HuH-7.5 (cell line): ENCODE data around the gene ELMO2.
A peak's percentile ranks its signal among the peaks of the same experiment; 100 is the strongest.

Source experiments
- DNase-seq: peaks from one replicate; pipeline ENCODE4 v3.0.0; 2011; ENCODE audit warnings: low spot score

Gene ELMO2, protein sequence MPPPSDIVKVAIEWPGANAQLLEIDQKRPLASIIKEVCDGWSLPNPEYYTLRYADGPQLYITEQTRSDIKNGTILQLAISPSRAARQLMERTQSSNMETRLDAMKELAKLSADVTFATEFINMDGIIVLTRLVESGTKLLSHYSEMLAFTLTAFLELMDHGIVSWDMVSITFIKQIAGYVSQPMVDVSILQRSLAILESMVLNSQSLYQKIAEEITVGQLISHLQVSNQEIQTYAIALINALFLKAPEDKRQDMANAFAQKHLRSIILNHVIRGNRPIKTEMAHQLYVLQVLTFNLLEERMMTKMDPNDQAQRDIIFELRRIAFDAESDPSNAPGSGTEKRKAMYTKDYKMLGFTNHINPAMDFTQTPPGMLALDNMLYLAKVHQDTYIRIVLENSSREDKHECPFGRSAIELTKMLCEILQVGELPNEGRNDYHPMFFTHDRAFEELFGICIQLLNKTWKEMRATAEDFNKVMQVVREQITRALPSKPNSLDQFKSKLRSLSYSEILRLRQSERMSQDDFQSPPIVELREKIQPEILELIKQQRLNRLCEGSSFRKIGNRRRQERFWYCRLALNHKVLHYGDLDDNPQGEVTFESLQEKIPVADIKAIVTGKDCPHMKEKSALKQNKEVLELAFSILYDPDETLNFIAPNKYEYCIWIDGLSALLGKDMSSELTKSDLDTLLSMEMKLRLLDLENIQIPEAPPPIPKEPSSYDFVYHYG

DNA sequence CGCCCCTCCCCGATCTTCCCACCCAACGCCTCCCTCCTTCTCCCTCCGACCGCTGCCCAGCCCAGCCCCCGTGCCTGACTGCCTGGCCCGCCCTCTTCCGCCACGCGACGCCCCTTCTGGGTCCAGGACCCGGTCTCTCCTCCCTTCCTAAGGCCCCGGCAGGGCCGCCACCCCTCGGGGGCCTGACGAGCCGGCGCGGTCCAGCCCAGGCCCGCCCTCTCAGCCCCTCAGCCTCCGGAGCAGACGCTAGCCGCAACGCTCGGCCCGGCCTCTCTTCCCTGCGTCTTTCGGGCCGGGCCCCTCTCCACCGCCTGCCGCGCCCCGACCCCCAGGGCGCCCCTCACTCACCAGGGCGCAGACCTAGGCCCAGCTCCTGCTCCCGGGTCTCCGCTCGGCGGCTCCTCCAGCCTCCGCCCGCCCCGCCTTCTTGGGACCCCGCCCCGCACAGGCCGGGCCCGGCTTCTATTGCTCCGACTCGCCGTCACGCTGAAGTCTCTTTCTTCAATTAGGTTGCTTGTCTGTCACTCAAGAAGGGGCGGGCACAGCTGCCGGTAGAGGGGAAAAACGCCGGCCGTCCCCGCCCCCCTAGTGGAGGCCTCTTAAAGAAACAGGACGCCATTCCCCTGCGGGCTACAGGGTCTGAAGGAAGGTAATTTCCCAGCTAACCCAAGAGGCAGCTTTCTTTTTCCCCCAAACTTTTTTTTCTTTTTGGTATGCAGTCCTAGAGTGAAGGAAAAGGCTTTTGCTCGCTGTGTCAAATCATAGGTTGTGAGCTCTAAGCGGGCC, at the start of gene ELMO2:
TSS of gene ELMO2 (minus strand) at position 416 of the 786 bp plus-strand sequence. CDS start 12,133 bp downstream, outside the sequence.
- peak; percentile 91 for DNase-seq

DNA sequence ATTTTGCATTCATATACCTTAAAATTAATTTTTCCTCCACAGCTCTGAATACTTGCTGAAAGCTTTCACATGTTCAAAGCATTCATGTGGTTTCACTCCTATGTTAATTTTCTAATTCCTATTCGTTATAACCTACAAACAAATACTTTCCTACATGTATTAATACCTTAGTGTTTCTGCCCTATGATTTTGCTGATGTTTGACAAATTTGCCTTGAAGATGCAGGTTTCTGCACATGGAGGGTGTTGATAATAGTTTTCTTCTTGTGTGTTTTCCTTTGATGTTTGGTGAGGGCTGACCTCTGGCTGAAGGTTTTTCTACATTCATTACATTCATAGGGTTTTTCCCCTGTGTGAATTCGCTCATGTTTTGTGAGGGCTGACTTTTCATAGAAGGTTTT, 49.3 kb upstream of the ELMO2 start:
- DNase-seq = no peak

DNA sequence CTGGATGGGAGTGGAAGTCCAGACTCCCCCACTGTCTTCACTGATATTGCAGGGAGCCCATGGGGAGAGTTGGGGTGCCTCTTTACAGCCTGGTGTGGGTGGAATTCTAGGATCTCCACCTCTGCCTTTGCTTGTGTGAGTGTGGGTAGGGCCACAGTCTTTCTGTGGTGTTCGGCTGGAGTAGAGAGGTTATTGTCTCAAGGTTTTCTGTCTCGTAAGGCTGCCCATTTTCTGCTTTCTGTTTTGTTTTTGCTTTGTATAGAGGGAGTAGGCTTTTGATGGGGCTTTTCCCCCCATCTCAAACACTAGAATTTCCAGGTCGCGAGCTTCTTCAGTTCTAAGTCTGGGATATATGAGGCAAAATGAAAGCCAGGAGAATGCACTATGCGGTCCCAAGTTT, 40.4 kb upstream of the ELMO2 start:
- DNase-seq = no peak

DNA sequence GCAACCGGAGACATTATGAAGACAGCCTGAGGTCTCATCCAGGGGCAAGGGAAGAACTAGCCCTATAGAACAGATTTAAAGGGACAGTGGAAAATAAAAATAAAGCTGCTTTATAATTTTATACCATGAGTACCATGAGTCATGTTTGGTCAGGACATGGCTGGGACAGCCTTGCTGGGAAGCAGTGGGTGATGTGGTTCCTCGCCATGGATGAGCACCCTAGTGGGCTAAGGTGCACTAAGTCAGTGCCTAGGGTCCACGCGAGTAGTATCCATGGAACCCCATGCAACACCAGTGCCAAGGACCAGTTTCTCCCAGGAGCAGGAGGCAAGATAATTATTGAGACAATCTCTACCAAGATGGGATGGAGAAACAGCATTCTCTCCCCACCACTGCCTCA, 33.4 kb upstream of the ELMO2 start:
- DNase-seq = no peak

DNA sequence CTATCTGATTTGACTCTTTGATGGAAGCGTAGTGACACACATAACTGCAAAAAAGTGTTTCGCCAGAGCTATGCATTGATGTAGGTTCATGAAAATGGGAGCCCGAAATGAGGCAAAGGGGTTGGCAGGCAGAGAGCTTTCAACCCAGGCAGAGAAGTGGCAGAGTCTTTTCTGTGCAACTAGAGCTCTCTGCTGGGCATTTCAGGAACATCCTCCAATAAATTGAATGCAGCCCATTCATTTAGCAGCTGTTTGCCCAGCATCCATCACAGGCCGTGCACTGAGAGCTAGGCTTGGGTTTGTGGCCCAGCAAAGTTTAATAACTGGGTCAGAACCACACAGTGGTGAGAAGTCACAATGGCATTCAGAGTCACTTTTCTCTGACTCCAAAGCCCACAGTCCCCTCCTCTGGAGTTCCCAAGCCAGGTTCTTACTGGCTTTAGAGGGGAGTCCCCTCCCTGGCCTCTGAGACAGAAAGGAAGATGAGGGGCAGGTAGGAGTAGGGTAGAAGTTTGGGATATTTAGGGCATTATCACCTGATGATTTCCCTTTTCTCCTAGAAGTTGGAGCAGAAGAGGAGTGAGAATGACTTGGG, 31.8 kb upstream of the ELMO2 start:
- DNase-seq = peak; percentile 35

DNA sequence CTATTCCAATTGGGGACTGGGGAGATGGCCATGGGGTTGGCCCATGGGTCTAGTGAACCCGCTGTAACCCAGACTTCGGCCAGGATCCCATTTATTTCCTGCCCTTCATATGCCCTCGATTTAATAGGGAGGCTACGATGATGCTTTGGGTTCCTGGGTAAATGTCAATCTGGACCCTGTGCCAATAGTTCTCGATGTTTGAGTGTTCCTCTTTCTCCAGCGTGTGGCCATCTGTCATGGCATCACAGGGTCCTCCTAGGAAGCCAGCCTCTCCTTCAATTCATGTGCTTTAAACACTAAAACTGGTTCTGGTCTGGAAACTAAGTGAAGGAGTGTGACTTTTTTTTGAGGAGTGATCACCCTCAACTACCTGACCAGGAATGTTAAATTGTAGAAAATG, 28.7 kb upstream of the ELMO2 start:
- no peak for DNase-seq

DNA sequence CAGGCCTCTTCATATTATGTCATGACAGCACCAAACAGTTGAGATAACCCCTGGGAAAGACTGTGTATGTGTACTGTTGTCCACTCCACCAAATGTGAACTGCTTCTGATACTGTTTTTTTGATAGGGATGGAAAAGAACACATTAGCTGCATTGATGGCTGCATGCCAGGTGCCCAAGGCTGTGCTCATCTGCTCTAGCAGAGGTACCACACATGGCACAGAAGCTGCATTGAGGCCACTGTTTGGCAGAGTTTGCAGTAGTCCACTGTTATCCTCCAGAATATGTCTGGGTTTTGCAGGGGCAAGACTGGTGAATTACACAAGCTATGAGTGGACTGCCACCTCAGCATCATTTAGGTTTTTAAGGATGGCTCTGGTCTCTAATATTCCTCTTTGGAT, 28.2 kb upstream of the ELMO2 start:
- DNase-seq = no peak

DNA sequence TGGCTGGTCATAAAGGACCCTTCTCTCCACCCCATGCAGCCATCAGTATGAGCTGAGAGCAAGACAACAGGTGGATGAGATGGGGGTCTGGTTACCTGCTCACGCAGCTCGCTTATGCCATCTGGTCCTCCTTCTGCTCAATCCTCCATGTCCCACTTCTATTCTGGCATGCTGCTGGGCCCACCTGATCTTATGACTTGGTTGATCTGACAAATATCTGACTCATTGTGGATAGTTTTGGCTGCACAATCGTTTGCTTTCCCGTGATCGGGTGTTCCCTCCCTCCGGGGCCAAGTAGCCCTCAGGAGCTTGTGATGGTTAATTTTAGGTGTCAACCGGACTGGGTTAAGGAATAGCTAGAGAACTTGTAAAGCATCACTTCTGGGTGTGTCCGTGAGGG, 26.6 kb upstream of the ELMO2 start:
- DNase-seq = no peak

DNA sequence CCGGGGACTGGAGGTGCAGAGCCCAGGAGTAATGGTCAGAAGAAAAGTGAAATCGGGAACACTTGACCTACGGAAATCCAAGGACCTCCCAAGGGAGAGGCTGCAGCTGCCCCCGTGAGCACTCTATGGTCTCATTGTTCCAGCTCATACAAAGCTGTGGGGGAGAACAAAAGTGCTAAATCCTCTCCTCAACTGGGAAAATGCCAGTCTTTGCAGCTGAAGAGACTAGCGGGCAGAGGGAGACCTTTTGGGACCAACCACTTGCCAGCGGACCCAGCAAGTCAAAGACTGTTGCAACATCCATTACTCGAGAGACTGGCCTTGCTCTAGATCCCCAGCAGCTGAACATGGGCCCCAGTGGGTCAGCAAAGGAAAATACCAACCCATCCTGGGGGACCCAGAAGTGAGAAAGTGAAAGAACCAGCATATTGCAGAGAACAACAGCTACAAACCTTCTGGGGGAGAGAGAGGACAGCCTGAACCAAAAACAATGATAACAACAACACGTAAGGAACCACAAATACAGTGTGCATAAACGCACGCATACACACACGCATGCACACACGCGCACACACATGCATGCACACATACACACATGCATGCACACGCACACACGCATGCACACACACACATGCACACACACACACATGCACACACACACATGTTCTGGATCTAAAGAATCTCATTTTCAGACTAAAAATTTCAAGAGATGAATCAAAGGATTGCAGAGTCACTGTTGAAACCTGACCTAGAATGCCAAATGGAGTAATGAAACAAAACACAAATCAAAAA, 24.7 kb upstream of the ELMO2 start:
- no peak for DNase-seq

DNA sequence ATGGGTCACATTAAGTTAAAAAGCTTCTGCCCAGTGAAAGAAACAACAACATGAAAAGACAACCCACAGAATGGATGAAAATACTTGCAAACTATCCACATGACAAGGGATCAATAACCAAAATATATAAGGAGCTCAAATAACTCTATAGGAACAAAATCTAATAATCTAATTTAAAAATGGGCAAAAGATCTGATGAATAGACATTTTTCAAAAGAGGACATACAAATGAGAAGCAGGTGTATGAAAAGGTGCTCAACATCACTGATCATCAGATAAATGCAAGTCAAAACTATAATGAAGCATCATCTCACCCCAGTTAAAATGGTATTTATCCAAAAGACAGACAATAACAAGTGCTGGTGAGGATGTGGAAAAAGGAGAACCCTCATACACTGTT, 21.0 kb upstream of the ELMO2 start:
- no peak for DNase-seq

DNA sequence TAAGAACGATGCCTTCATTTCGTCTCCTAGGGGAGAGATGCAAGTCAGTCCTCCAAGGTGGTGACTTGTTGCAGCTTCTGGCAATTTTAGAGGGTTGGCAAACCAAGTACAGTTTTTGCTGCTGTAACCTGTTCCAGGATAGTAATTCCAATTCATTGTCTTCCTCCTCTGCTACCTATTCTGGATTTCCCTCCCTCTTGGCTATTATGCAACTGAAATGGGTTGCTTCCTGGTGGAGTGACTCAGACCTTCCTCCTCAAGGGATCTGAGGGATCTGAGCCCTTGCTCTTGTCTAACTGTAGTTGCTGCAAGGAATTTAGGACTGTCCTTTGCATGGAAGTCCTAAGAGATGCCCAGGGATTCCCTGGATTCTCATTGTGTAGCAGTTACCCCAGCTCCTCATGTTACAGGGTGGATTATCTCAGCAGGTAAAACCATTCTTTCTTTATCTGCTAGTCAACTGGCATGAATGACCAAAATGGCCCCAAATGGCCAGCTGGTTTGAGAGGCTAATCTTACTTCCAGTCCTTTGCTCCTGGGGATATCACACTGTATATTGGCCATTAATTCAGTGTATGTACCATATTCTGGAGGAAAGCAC, 17.6 kb upstream of the ELMO2 start:
- DNase-seq = no peak

DNA sequence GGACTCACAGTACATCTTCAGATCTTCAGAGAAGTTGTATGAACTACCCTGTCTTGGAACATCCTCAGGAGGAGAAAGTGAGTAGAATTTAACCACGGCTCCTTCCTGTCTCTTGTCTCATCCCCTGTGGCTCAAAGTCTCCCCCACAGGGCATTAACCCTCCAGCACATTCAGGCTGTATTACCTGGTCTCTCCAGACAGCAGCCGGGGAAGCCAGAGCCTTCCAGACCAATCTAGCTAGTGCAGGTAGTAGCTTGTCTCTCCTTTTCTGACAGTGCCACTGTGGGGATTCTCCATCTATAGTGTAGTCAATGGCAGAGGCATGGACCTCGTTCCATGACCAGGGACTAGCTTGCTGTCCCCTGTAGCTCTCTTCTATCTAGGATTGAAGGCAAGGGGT, 16.9 kb upstream of the ELMO2 start:
- no peak for DNase-seq

DNA sequence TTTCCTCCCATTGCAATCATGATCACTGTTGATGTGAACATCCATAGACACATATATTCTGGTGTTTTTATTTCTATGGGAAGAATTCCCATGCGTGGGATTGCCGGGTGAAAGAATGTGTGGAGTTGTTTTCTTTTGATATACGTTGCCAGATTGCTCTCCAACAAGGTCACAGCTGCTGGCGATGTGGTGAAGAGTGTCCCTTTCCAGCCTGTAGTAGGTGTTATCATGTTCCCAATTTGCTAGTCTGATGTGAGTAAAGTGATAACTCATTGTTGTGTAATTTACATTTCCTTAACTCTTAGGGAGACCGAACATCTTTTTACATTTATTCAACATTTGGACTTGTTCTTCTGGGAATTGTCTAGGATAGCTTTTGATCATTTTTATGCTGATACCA, 14.5 kb upstream of the ELMO2 start:
- no peak for DNase-seq

DNA sequence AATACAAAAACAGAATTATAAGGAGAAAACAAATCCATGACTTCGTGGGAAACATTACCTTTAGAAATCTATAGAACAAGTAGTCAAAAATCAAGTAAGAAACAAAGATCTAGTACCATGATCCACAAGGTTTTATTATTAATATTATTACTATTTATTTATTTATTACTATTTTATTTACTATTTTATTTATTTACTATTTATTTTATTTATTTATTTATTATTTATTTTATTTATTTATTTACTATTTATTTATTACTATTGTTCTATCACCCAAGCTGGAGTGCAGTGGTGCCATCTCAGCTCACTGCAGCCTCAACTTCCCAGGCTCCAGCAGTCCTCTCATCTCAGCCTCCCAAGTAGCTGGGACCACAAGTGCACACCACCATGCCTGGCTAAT, 13.5 kb upstream of the ELMO2 start:
- DNase-seq = no peak

DNA sequence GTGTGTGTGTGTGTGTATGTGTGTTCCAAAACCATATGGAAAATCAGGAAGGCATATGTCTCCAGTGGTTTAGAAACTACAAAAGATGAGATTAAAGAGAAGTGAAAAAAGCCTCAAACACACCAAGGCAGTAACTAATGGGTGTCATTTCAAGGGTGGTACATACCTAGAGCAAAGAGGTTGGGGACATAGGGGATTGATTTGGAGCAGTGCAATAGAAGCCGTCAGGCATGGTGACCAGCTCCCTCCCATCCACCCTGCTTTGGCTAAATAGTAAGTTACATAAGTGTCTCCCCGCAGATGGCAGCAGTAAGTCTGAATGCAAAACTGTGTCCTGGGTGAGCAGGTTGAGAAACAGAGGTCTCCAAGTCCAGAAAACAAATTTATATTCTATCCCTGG, 10.4 kb upstream of the ELMO2 start:
- DNase-seq = no peak

DNA sequence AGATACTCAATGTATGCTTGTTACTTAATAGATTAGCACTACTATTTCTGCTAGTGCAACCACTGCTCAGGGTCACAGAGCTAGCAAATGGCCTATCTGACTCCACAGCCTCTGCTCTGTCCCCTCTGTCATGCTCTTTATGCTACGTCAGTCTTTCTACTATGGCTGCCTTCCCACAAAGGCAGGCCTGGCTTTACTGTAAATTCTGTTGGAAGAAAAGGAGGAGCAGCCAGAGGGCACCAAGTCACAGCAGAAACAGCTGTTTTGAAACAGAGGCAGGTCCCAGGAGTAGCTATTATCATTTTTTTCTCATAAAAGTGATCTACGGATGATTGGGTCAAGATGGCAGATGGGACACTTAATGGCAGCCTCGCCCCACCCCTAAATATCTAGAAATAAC, 10.0 kb upstream of the ELMO2 start:
- no peak for DNase-seq

DNA sequence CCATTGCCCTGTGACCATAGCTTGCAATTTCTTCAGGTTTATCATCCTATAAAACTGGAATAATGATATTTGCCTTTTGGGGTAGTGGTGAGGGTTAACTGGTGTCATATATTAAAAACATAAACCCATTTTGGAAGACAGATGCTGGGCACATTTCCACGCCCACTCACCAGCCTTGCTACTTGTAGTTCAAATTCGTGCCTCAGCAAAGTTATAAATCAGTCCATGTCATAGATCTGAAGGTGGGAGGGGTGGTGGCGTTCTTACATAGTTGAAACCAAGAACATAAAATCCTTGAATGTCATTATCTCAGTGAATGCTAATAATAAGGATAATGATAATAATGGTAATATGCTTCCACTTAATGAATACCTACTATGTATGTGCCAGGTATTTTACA, 9.4 kb upstream of the ELMO2 start:
- no peak for DNase-seq

DNA sequence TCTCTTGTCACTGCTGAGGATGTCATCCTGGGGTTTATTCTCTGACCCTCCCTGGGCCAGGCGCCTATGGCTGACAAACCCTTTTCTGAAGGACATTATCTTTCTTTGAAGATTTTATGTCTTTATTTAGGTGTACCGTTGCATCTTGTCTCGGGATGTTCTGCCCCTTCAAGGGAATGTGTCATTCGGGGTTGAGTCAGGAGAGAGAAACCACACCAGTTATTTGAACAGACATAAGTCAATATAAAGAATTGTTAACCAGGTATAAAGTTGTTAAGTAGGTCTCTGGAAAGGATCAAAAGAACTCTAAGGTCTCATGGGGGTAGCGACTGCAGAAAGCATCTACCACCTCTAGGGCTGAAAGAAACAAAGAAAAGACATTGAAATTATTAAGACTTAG, 8.2 kb upstream of the ELMO2 start:
- no peak for DNase-seq

DNA sequence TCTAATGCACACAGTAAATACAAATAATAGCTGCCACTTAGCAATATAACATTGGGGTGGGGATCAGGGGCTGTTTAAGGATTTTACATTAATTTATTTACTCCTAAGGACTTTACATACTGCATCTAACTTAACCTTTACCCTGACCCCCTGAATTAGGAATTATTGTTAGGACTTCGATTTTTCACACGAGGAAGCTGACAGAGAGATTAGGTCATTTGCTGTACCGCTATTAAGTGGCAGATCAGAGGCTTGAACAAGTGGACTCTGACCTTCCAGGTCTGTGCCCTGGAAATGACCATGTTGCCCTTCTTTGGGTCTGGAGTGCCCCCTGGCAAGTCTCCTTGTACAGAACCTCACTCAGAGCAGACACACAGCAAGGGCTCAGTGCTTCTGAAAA, 5.2 kb upstream of the ELMO2 start:
- DNase-seq = no peak

DNA sequence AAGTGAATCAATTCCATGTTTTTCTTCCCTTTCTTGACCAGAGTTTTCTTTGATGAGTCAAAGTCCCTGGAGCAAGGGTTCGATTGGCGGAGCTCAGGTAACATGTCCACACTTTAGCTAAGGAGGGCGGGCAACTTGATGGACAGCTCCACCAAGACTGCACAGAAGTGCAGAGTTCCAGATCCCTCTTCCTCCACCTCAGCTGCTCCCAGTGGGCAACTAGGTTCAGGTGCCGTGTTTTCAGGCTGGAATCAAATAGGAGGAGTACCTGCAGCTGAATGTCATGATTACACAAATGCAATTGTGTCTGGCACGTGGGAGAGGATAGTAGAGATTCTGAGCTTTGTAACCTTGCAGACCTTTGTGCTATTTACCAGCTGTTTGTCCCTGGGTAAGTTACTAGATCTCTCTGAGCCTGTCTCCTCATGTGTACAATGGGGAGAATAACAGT, 1.9 kb upstream of the ELMO2 start:
- no peak for DNase-seq

DNA sequence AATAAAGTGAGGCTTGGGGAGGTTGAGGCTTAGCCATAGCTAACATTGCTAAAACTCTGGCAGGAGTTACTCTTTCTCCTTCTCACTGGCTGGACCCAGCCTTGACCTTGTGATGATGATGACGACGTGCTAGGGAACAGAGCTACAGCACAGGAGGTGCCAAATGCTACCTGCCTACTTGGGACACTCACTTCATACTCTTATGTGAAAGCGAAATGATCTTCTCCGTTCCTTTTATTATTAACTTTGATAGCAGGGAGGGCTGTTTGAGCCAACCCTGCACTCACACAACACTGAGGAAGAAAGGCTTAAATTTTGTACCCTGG, 1.2 kb upstream of the ELMO2 start:
- no peak for DNase-seq
